Stimulated activated CD4-positive, alpha-beta T cell treated with anti-CD3 and anti-CD28 coated beads, Interleukin-15, amount 100 ng/mL, for 1 hour (primary cell): ENCODE results near the gene GJA5.

Experiments used
- DNase-seq, 2 donors: peaks; one replicate each; pipeline ENCODE4 v3.0.0-alpha.2; 2020; ENCODE audit warnings: low read depth in 1 of 2, low spot score in 1 of 2

GJA5 gene

GRCh38 chr1:147760481-147761260, at the start of gene GJA5:
TSS of gene GJA5 (minus strand) at chr1:147760602. CDS start at chr1:147759238, 1,364 bp downstream.
- DNase-seq: no peak

GRCh38 chr1:147809236-147809635, 48.8 kb upstream of the GJA5 start:
- no peak for DNase-seq

GRCh38 chr1:147808025-147808424, 47.6 kb upstream of the GJA5 start:
- DNase-seq: no peak

- no peak for DNase-seq
Observed at GRCh38 chr1:147807405-147807804, 47.0 kb upstream of the GJA5 start.

GRCh38 chr1:147804942-147805723, 44.7 kb upstream of the GJA5 start:
- DNase-seq: no peak

- DNase-seq: no peak
Observed at GRCh38 chr1:147800804-147801203, 40.4 kb upstream of the GJA5 start.

GRCh38 chr1:147798731-147799130, 38.3 kb upstream of the GJA5 start:
- no peak for DNase-seq

GRCh38 chr1:147794570-147794969, 34.2 kb upstream of the GJA5 start:
- no peak for DNase-seq

GRCh38 chr1:147791876-147792275, 31.5 kb upstream of the GJA5 start:
- no peak for DNase-seq

- no peak for DNase-seq
Observed at GRCh38 chr1:147787765-147788164, 27.4 kb upstream of the GJA5 start.

GRCh38 chr1:147786536-147786935, 26.1 kb upstream of the GJA5 start:
- DNase-seq: no peak

- DNase-seq: no peak
Observed at GRCh38 chr1:147785794-147786506, 25.5 kb upstream of the GJA5 start.

- no peak for DNase-seq
Observed at GRCh38 chr1:147784941-147785340, 24.5 kb upstream of the GJA5 start.

GRCh38 chr1:147781056-147781471, 20.7 kb upstream of the GJA5 start:
- no peak for DNase-seq

GRCh38 chr1:147777694-147778093, 17.3 kb upstream of the GJA5 start:
- DNase-seq: no peak

- no peak for DNase-seq
Observed at GRCh38 chr1:147773215-147773715, 12.9 kb upstream of the GJA5 start.

- DNase-seq: no peak
Observed at GRCh38 chr1:147772570-147772969, 12.2 kb upstream of the GJA5 start.

GRCh38 chr1:147771226-147772125, 11.1 kb upstream of the GJA5 start:
- DNase-seq: no peak

- DNase-seq: no peak
Observed at GRCh38 chr1:147769106-147769505, 8.7 kb upstream of the GJA5 start.

- DNase-seq: no peak
Observed at GRCh38 chr1:147768582-147768981, 8.2 kb upstream of the GJA5 start.

GRCh38 chr1:147768101-147768500, 7.7 kb upstream of the GJA5 start:
- no peak for DNase-seq
